Activated CD8-positive, alpha-beta T cell treated with anti-CD3 and anti-CD28 coated beads for 36 hours (primary cell): ENCODE results near the gene S1PR5. TPM values are rescaled to one million over a fixed set of nuclear protein-coding genes. Genes with fewer than 3 reads are reported as not detected.
"Not testable (repeated sequence)": the region's sequence is repeated elsewhere in the genome, so short reads cannot be mapped to it uniquely, and the experiment has no call there.

Source experiments
- ATAC-seq: fragments of 200-7000 bp; cut with Tn5 transposase; one replicate; pipeline ENCODE4 v1.10.0; 2021; ENCODE audit warnings: mild to moderate bottlenecking, moderate library complexity
- CTCF ChIA-PET: fragments of 350-600 bp; sonication (Branson Sonifier 250); formaldehyde crosslinking; loops from one replicate; lab custom pipeline; 2021; ENCODE audit warnings: antibody characterized with exemption; lab: Charles Lee
- POLR2A ChIA-PET: fragments of 350-600 bp; sonication (Branson Sonifier 250); formaldehyde crosslinking; loops from one replicate; lab custom pipeline; 2021; ENCODE audit warnings: antibody characterized with exemption; lab: Charles Lee
- DNase-seq: peaks from one replicate; pipeline ENCODE4 v3.0.0-alpha.2; 2020
- H3K27ac Mint-ChIP-seq: one replicate; pipeline ENCODE4 v1.8.0; 2021; ENCODE audit warnings: mild to moderate bottlenecking, mixed read lengths
- H3K27me3 Mint-ChIP-seq: one replicate; pipeline ENCODE4 v1.8.0; 2021; ENCODE audit warnings: mixed read lengths
- H3K36me3 Mint-ChIP-seq: one replicate; pipeline ENCODE4 v1.8.0; 2021; ENCODE audit warnings: low read depth, mixed read lengths
- H3K4me1 Mint-ChIP-seq: one replicate; pipeline ENCODE4 v1.8.0; 2021; ENCODE audit warnings: low read depth, mixed read lengths
- H3K4me3 Mint-ChIP-seq: one replicate; pipeline ENCODE4 v1.8.0; 2021; ENCODE audit warnings: mild to moderate bottlenecking, moderate library complexity, mixed read lengths
- H3K9me3 Mint-ChIP-seq: one replicate; pipeline ENCODE4 v1.8.0; 2021; ENCODE audit warnings: mixed read lengths
- intact Hi-C: fragments of 100-400 bp; cut with micrococcal nuclease; formaldehyde crosslinking; loops from one replicate; pipeline ENCODE4 v1.10.0; 2022
- total RNA-seq, 2 experiments: library from RNA; stranded (reverse); gene quantifications; one replicate each; pipeline ENCODE4 v1.2.3, GENCODE V29; 2021
- TF ChIP-seq, protein P1 (sequence below): fragments of 200-600 bp; IDR thresholded peaks from one replicate; pipeline ENCODE4 v1.8.0; 2022; ENCODE audit warnings: antibody characterized with exemption, mild to moderate bottlenecking

S1PR5 gene
- total RNA-seq, 2 experiments from 2014 or later: 0.81 to 1.1 TPM

DNA sequence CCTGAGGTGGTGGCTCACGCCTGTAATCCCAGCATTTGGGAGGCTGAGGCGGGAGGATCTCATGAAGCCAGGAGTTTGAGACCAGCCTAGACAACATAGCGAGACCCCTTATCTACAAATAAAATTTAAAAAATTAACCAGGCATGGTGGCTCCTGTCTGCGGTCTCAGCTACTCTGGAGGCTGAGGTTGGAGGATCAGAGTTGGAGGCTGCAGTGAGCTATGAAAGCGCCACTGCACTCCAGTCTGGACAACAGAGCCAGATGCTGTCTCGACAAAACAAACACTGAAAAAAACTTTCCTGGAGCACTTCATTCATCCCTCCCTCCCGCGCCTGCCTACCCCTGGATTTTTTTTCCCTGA, 25.8 kb upstream of the S1PR5 start:
- Mint-ChIP-seq H3K4me1 (peaks cover 9% of the 10 kb centered on the region), H3K9me3 (no peaks in the 10 kb centered on the region), H3K4me3 (peak overlapping the region; percentile 74), H3K27ac (peak overlapping the region; percentile 67), H3K36me3 (no peaks in the 10 kb centered on the region), H3K27me3 (peaks cover 16% of the 10 kb centered on the region)
- intact Hi-C loops: no loop called here
- ATAC-seq (no peak), DNase-seq (no peak)
- ChIA-PET POLR2A (interaction anchor here (1.1 to 1.5 kb wide), 3 partner anchors 10 to 110 kb away, joined by 5 to 7 read pairs (median 7); no protein-coding TSS in a partner anchor), CTCF (interaction anchor here (0.7 to 3.0 kb wide), 7 partner anchors 8 to 158 kb away, joined by 3 to 28 read pairs (median 6); partner anchors contain the start of genes CDKN2D, QTRT1 and S1PR5)
- TF ChIP-seq, protein P1, sequence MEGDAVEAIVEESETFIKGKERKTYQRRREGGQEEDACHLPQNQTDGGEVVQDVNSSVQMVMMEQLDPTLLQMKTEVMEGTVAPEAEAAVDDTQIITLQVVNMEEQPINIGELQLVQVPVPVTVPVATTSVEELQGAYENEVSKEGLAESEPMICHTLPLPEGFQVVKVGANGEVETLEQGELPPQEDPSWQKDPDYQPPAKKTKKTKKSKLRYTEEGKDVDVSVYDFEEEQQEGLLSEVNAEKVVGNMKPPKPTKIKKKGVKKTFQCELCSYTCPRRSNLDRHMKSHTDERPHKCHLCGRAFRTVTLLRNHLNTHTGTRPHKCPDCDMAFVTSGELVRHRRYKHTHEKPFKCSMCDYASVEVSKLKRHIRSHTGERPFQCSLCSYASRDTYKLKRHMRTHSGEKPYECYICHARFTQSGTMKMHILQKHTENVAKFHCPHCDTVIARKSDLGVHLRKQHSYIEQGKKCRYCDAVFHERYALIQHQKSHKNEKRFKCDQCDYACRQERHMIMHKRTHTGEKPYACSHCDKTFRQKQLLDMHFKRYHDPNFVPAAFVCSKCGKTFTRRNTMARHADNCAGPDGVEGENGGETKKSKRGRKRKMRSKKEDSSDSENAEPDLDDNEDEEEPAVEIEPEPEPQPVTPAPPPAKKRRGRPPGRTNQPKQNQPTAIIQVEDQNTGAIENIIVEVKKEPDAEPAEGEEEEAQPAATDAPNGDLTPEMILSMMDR: no peak

DNA sequence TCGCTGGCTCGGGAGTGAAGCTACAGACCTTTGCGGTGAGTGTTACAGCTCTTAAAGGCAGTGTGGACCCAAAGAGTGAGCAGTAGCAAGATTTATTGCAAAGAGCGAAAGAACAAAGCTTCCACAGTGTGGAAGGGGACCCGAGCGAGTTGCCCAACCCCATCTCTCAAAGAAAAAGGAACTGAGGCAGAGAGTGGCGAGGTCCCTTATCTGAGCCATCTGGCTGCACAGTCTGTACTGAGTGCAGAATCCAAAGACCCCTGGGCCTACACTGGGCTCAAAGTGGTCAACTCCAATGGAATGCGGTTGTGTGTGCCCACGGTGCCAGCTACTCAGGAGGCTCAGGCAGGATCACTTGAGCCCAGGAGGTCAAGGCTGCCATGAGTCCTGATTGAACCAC, 21.8 kb upstream of the S1PR5 start:
- H3K4me1 Mint-ChIP-seq, H3K36me3 Mint-ChIP-seq, DNase-seq, ATAC-seq, POLR2A ChIA-PET, H3K9me3 Mint-ChIP-seq, H3K4me3 Mint-ChIP-seq, intact Hi-C loops, CTCF ChIA-PET, H3K27ac Mint-ChIP-seq: not testable (repeated sequence)
- peaks cover 17% of the 10 kb centered on the region for H3K27me3 Mint-ChIP-seq

DNA sequence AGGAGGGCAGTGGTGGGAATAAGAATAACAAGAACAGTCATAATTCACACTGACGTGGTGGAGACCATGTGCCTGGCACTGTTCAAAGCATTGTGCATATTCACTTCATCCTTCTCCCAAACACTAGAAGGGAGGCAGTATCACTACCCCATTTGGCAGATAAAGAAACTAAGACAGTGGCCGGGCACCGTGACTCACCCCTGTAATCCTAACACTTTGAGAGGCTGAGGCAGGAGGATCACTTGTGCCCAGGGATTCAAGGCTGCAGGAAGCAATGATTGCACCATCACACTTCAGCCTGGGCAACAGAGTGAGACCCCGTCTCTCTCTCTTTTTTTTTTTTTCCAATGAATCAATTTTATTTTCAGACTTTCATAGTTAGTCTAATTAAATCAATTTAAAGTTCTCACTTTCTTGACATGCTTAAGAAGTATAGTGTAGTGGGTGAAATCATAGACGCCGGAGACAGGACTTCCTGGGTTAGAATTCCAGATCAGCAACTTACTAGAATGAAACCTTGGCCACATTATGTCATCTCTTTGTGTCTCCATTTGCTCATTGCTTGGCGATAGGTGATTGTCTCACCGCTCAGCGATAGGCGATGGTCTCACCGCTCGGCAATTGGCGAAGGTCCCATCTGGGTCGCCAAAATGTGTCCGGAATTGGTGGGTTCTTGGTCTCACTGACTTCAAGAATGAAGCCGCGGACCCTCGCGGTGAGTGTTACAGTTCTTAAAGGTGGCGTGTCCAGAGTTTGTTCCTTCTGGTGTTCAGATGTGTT, 21.1 kb upstream of the S1PR5 start:
- ATAC-seq: no peak

DNA sequence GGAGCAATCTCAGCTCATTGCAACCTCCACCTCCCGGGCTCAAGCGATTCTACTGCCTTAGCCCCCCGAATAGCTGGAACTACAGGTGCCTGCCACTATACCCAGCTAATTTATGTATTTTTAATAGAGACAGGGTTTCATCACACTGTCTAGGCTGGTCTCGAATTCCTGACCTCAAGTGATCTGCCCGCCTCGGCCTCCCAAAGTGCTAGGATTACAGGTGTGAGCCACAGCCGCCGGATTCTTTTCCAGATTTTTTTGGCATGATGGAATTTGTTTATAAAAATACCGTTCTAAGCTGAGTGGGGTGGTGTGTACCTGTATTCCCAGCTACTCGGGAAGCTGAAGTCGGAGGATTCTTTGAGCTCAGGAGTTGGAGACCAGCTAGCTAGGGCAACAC, 20.4 kb upstream of the S1PR5 start:
- Mint-ChIP-seq H3K4me1 (no peaks in the 10 kb centered on the region), H3K27ac (no peak overlapping the region), H3K9me3 (no peaks in the 10 kb centered on the region), H3K27me3 (peaks cover 17% of the 10 kb centered on the region), H3K36me3 (no peaks in the 10 kb centered on the region), H3K4me3 (no peak overlapping the region)
- TF ChIP-seq, protein P1: no peak
- no peak for ATAC-seq
- ChIA-PET CTCF (no interaction called here), POLR2A (no interaction called here)
- intact Hi-C loops: no loop called here
- no peak for DNase-seq

More for the DNA sequence above, 21.1 kb upstream of the S1PR5 start:
- DNase-seq: no peak
- TF ChIP-seq, protein P1: no peak
- no peak overlapping the region for H3K4me3 Mint-ChIP-seq
- H3K4me1 Mint-ChIP-seq: peaks cover 3% of the 10 kb centered on the region
- H3K36me3 Mint-ChIP-seq: no peaks in the 10 kb centered on the region
- intact Hi-C loops: no loop called here
- no peaks in the 10 kb centered on the region for H3K9me3 Mint-ChIP-seq
- CTCF ChIA-PET: no interaction called here
- no peak overlapping the region for H3K27ac Mint-ChIP-seq
- peaks cover 17% of the 10 kb centered on the region for H3K27me3 Mint-ChIP-seq
- POLR2A ChIA-PET: no interaction called here

DNA sequence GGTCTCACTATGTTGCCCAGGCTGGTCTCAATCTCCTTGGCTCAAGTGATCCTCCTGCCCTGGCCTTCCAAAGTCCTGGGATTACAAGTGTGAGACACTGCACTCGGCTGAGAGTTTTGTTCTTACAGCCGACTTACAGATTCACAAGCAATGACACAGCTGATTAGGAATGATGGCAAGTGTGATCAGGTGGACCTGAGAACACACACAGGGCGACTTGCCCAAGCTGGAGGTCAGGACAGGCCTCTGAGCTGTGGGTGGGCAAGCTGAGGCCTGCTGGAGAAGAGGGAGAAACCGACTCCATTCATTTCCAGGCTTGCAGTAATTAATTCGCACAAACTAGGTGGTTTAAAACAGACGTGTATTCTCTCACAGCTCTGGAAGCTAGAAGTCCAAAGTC, 18.4 kb upstream of the S1PR5 start:
- ATAC-seq (no peak), DNase-seq (no peak)
- H3K27ac Mint-ChIP-seq: no peak overlapping the region
- H3K9me3 Mint-ChIP-seq: peaks cover 3% of the 10 kb centered on the region
- intact Hi-C loops: no loop called here
- H3K36me3 Mint-ChIP-seq: no peaks in the 10 kb centered on the region
- H3K4me3 Mint-ChIP-seq: no peak overlapping the region
- TF ChIP-seq, protein P1: no peak
- peaks cover 17% of the 10 kb centered on the region for H3K27me3 Mint-ChIP-seq
- ChIA-PET POLR2A (interaction anchor here (0.7 to 0.9 kb wide), 2 partner anchors 118 to 154 kb away, joined by 3 read pairs; no protein-coding TSS in a partner anchor), CTCF (interaction anchor here (0.7 to 1.5 kb wide), 4 partner anchors 43 to 164 kb away, joined by 3 to 5 read pairs (median 3); no protein-coding TSS in a partner anchor)
- H3K4me1 Mint-ChIP-seq: no peaks in the 10 kb centered on the region
